Naive B cell (primary cell): Measurements from ENCODE around the gene CMIP. TPM values are rescaled to one million over a fixed set of nuclear protein-coding genes. Genes with fewer than 3 reads are reported as not detected.

Experiments used
- ATAC-seq, 2 donors: fragments of 150-1000 bp; cut with Tn5 transposase; 2 replicates each; pipeline ENCODE4 v1.10.0; 2021; ENCODE audit warnings: low read depth in 2 of 2, mild to moderate bottlenecking in 2 of 2, moderate library complexity in 2 of 2
- DNase-seq: peaks from one replicate; pipeline ENCODE4 v3.0.0; 2022
- H3K27ac Mint-ChIP-seq, 6 donors: one replicate each; pipeline ENCODE4 v1.8.0; 2020 to 2022; ENCODE audit warnings: mild to moderate bottlenecking in 6 of 6, mixed read lengths in 6 of 6, moderate library complexity in 5 of 6, inconsistent platforms in 2 of 6
- H3K27me3 Mint-ChIP-seq, 3 donors: one replicate each; pipeline ENCODE4 v1.8.0; 2021 to 2022; ENCODE audit warnings: mixed read lengths in 3 of 3, mild to moderate bottlenecking in 1 of 3
- H3K36me3 Mint-ChIP-seq, 2 donors: one replicate each; pipeline ENCODE4 v1.8.0; 2020 to 2022; ENCODE audit warnings: mixed read lengths in 2 of 2, inconsistent platforms in 1 of 2, mild to moderate bottlenecking in 1 of 2
- H3K4me1 Mint-ChIP-seq, 3 donors: one replicate each; pipeline ENCODE4 v1.8.0; 2020 to 2022; ENCODE audit warnings: mixed read lengths in 3 of 3, inconsistent platforms in 1 of 3, mild to moderate bottlenecking in 1 of 3, moderate library complexity in 1 of 3
- H3K4me3 Mint-ChIP-seq, 8 donors: one replicate each; pipeline ENCODE4 v1.8.0; 2020 to 2022; ENCODE audit warnings: mild to moderate bottlenecking in 8 of 8, mixed read lengths in 8 of 8, moderate library complexity in 8 of 8, inconsistent platforms in 2 of 8
- H3K9me3 Mint-ChIP-seq, 7 donors: one replicate each; pipeline ENCODE4 v1.8.0; 2020 to 2022; ENCODE audit warnings: mixed read lengths in 7 of 7, mild to moderate bottlenecking in 5 of 7, inconsistent platforms in 2 of 7, moderate library complexity in 1 of 7
- polyA plus RNA-seq, 6 donors: library from polyadenylated mRNA; unstranded; fragments of 300-500 nt; fragmentation: Illumina TruSeq; gene quantifications; one replicate each; pipeline ENCODE4 v1.2.3, GENCODE V29; 2021; ENCODE audit warnings: low read depth in 6 of 6

Gene CMIP
- polyA plus RNA-seq, 6 donors from 2014 or later: 0.61 to 2.5 (median 1.3) TPM

GRCh38 chr16:81484908-81485624, 40.5 kb downstream of the CMIP start:
- DNase-seq (no peak), ATAC-seq (no peak)
- H3K4me1 Mint-ChIP-seq: peaks cover 57 to 82% (median 73%) of the 10 kb centered on the region in 3 donors
- H3K9me3 Mint-ChIP-seq: peaks cover 0 to 3% (median 0%) of the 10 kb centered on the region in 7 donors
- no peaks in the 10 kb centered on the region for H3K27me3 Mint-ChIP-seq
- no peak overlapping the region for H3K4me3 Mint-ChIP-seq
- H3K36me3 Mint-ChIP-seq: peaks cover 0 to 7% of the 10 kb centered on the region in 2 donors
- peak overlapping the region in 4 of 6 donors; percentile 20 to 89 (median 56) for H3K27ac Mint-ChIP-seq

GRCh38 chr16:81485824-81486539, 41.4 kb downstream of the CMIP start:
- H3K36me3 Mint-ChIP-seq: peaks cover 0 to 7% of the 10 kb centered on the region in 2 donors
- H3K9me3 Mint-ChIP-seq: peaks cover 0 to 3% (median 0%) of the 10 kb centered on the region in 7 donors
- peaks cover 51 to 81% (median 74%) of the 10 kb centered on the region in 3 donors for H3K4me1 Mint-ChIP-seq
- peak overlapping the region in 1 of 8 donors; percentile 29 for H3K4me3 Mint-ChIP-seq
- ATAC-seq: no peak
- peak overlapping the region in 1 of 6 donors; percentile 14 for H3K27ac Mint-ChIP-seq
- H3K27me3 Mint-ChIP-seq: no peaks in the 10 kb centered on the region
- DNase-seq: no peak

- ATAC-seq: no peak
Measured at GRCh38 chr16:81486540-81487061, 42.0 kb downstream of the CMIP start.

GRCh38 chr16:81487301-81487720, 42.7 kb downstream of the CMIP start:
- no peak for DNase-seq
- Mint-ChIP-seq H3K9me3 (peaks cover 0 to 3% (median 0%) of the 10 kb centered on the region in 7 donors), H3K36me3 (peaks cover 0 to 7% of the 10 kb centered on the region in 2 donors), H3K27me3 (no peaks in the 10 kb centered on the region), H3K4me1 (peaks cover 48 to 80% (median 74%) of the 10 kb centered on the region in 3 donors), H3K27ac (no peak overlapping the region), H3K4me3 (no peak overlapping the region)
- no peak for ATAC-seq

More at GRCh38 chr16:81486540-81487061, 42.0 kb downstream of the CMIP start:
- H3K36me3 Mint-ChIP-seq: peaks cover 0 to 7% of the 10 kb centered on the region in 2 donors
- no peak for DNase-seq
- peaks cover 0 to 3% (median 0%) of the 10 kb centered on the region in 7 donors for H3K9me3 Mint-ChIP-seq
- peak overlapping the region in 1 of 8 donors; percentile 29 for H3K4me3 Mint-ChIP-seq
- peaks cover 47 to 80% (median 74%) of the 10 kb centered on the region in 3 donors for H3K4me1 Mint-ChIP-seq
- H3K27ac Mint-ChIP-seq: peak overlapping the region in 2 of 6 donors; percentile 52 to 76
- no peaks in the 10 kb centered on the region for H3K27me3 Mint-ChIP-seq

- Mint-ChIP-seq H3K9me3 (no peaks in the 10 kb centered on the region), H3K27me3 (no peaks in the 10 kb centered on the region), H3K4me1 (peaks cover 39 to 76% (median 73%) of the 10 kb centered on the region in 3 donors), H3K36me3 (peaks cover 0 to 5% of the 10 kb centered on the region in 2 donors), H3K27ac (peak overlapping the region in 5 of 6 donors; percentile 19 to 85 (median 26)), H3K4me3 (peak overlapping the region in 5 of 8 donors; percentile 26 to 69 (median 43))
- ATAC-seq (no peak), DNase-seq (no peak)
Measured at GRCh38 chr16:81488687-81489411, 44.2 kb downstream of the CMIP start.

- H3K27ac Mint-ChIP-seq: peak overlapping the region in 4 of 6 donors; percentile 57 to 89 (median 74)
- DNase-seq: peak; percentile 31
- no peaks in the 10 kb centered on the region for H3K27me3 Mint-ChIP-seq
- no peaks in the 10 kb centered on the region for H3K9me3 Mint-ChIP-seq
- ATAC-seq: peak; percentile 60 to 72
- peaks cover 39 to 80% (median 71%) of the 10 kb centered on the region in 3 donors for H3K4me1 Mint-ChIP-seq
- H3K36me3 Mint-ChIP-seq: peaks cover 0 to 5% of the 10 kb centered on the region in 2 donors
- H3K4me3 Mint-ChIP-seq: peak overlapping the region in 5 of 8 donors; percentile 41 to 73 (median 49)
Measured at GRCh38 chr16:81489547-81490267, 45.1 kb downstream of the CMIP start.

GRCh38 chr16:81491541-81492188, 47.1 kb downstream of the CMIP start:
- ATAC-seq (no peak), DNase-seq (no peak)
- Mint-ChIP-seq H3K4me3 (no peak overlapping the region), H3K4me1 (peaks cover 54 to 87% (median 74%) of the 10 kb centered on the region in 3 donors), H3K36me3 (peaks cover 0 to 5% of the 10 kb centered on the region in 2 donors), H3K9me3 (no peaks in the 10 kb centered on the region), H3K27me3 (no peaks in the 10 kb centered on the region), H3K27ac (peak overlapping the region in 5 of 6 donors; percentile 16 to 80 (median 38))

- ATAC-seq (no peak), DNase-seq (no peak)
- peak overlapping the region in 2 of 8 donors; percentile 3 to 22 for H3K4me3 Mint-ChIP-seq
- H3K27me3 Mint-ChIP-seq: no peaks in the 10 kb centered on the region
- H3K9me3 Mint-ChIP-seq: no peaks in the 10 kb centered on the region
- H3K4me1 Mint-ChIP-seq: peaks cover 54 to 89% (median 81%) of the 10 kb centered on the region in 3 donors
- H3K27ac Mint-ChIP-seq: peak overlapping the region in 3 of 6 donors; percentile 54 to 80 (median 63)
- peaks cover 0 to 5% of the 10 kb centered on the region in 2 donors for H3K36me3 Mint-ChIP-seq
Measured at GRCh38 chr16:81492311-81492761, 47.7 kb downstream of the CMIP start.

GRCh38 chr16:81492965-81493754, 48.6 kb downstream of the CMIP start:
- H3K27me3 Mint-ChIP-seq: no peaks in the 10 kb centered on the region
- H3K4me1 Mint-ChIP-seq: peaks cover 56 to 93% (median 87%) of the 10 kb centered on the region in 3 donors
- DNase-seq (no peak), ATAC-seq (no peak)
- H3K27ac Mint-ChIP-seq: peak overlapping the region in 4 of 6 donors; percentile 54 to 75 (median 70)
- peaks cover 0 to 5% of the 10 kb centered on the region in 2 donors for H3K36me3 Mint-ChIP-seq
- no peaks in the 10 kb centered on the region for H3K9me3 Mint-ChIP-seq
- H3K4me3 Mint-ChIP-seq: no peak overlapping the region

- Mint-ChIP-seq H3K36me3 (peaks cover 0 to 5% of the 10 kb centered on the region in 2 donors), H3K9me3 (no peaks in the 10 kb centered on the region), H3K27ac (peak overlapping the region in 4 of 6 donors; percentile 60 to 79 (median 70)), H3K4me1 (peaks cover 56 to 93% (median 87%) of the 10 kb centered on the region in 3 donors), H3K4me3 (no peak overlapping the region), H3K27me3 (no peaks in the 10 kb centered on the region)
- DNase-seq: no peak
- ATAC-seq: no peak
Measured at GRCh38 chr16:81493755-81494433, 49.3 kb downstream of the CMIP start.

- no peaks in the 10 kb centered on the region for H3K27me3 Mint-ChIP-seq
- H3K36me3 Mint-ChIP-seq: peaks cover 0 to 5% of the 10 kb centered on the region in 2 donors
- H3K27ac Mint-ChIP-seq: peak overlapping the region in 1 of 6 donors; percentile 79
- no peaks in the 10 kb centered on the region for H3K9me3 Mint-ChIP-seq
- H3K4me1 Mint-ChIP-seq: peaks cover 56 to 93% (median 87%) of the 10 kb centered on the region in 3 donors
- no peak overlapping the region for H3K4me3 Mint-ChIP-seq
- DNase-seq (no peak), ATAC-seq (no peak)
Measured at GRCh38 chr16:81494434-81494806, 49.8 kb downstream of the CMIP start.
